ENCODE results near the gene KAT14.
"Not testable (repeated sequence)": the region's sequence is repeated elsewhere in the genome, so short reads cannot be mapped to it uniquely, and the experiment has no call there.

KAT14 gene

DNA sequence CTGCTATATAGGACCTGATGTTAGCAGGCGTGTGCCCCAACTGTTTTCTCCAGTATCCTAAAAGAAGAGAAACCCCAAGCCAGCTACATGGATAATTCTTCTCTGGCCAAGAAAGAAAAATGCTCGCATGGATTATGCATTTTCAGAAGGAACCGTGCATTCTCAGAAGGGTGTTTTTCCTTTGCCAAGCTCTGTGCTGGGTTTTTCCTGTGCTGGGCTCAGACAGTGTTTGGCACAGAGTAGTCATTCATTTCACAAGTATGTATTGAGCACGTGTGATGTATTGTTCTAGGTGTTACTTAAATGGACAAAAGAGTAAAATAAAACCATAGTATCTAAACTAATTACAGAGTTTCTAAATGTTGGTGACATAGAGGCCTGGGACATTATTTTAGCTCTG lies 88.0 kb downstream of the KAT14 start:
- no peak for DNase-seq

DNA sequence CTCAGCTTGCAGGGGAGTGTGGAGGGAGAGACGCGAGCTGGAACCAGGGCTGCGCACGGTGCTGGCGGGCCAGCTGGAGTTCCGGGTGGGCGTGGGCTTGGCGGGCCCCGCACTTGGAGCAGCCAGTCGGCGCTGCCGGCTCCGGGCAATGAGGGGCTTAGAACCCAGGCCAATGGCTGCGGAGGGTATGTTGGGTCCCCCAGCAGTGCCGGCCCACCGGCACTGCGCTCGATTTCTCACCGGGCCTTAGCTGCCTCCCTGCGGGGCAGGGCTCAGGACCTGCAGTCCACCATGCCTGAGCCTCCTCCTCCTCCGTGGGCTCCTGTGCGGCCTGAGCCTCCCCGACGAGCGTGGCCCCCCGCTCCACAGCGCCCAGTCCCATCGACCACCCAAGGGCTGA lies 89.1 kb downstream of the KAT14 start:
- not testable (repeated sequence) for DNase-seq

DNA sequence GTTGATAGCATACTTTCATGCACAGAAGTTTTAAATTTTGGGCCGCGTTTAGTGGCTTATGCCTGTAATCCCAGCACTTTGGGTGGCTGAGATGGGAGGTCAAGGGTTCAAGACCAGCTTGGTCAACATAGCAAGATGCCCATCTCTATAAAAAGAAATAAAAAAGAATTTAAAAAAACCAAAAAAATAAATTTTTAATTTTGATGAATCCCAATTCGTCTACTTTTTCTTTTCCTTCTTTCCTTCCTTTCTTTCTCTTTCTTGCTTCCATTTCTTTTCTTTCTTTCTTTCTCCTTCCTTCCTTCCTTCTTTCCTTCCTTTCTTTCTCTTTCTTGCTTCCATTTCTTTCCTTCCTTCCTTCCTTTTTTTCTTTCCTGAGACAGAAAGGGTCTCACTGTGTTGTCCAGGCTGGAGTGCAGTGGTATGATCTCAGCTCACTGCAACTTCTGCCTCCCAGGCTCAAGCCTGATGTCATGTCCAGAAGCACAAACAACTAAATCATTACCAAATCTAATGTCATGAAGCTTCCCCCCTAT lies 95.8 kb downstream of the KAT14 start:
- DNase-seq: no peak

All from NCI-H1092 treated with DMSO at 0.1 percent for 48 hours (cell line).